ENCODE results near the gene ARV1. TPM values are rescaled to one million over a fixed set of nuclear protein-coding genes. Genes with fewer than 3 reads are reported as not detected.

The ARV1 gene
- total and polyA plus RNA-seq, 7 donors, result 15.5 to 32.1 (median 20.4) TPM

DNA sequence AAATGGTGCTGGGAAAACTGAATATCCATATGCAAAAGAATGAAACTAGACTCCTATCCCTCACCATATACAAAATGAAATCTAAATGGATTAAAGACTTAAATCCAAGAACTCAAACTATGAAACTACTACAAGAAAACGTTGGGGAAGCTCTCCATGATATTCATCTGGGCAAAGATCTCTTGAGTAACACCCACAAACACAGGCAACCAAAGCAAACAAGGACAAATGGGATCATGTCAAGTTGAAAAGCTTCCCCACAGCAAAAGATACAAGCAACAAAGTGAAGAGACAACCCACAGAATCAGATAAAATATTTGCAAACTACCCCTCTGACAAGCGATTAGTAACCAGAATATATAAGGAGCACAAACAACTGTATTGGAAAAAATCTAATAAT, 14.0 kb upstream of the ARV1 start:
- no peak for DNase-seq
- Histone ChIP-seq H3K27ac (no peak overlapping the region), H3K27me3 (no peaks in the 10 kb centered on the region), H3K4me3 (no peak overlapping the region), H3K9me3 (no peaks in the 10 kb centered on the region), H3K36me3 (no peaks in the 10 kb centered on the region), H3K4me1 (no peaks in the 10 kb centered on the region)
- WGBS, 2 donors, result 49 to 59% methylated on average over 2 of the region's 2 CpGs
- TF ChIP-seq POLR2A (IDR thresholded peaks at IDR 0.05) (no peak), EP300 (IDR thresholded peaks at IDR 0.05) (no peak), POLR2AphosphoS5 (IDR thresholded peaks at IDR 0.05) (no peak)
- TF ChIP-seq, protein P1, sequence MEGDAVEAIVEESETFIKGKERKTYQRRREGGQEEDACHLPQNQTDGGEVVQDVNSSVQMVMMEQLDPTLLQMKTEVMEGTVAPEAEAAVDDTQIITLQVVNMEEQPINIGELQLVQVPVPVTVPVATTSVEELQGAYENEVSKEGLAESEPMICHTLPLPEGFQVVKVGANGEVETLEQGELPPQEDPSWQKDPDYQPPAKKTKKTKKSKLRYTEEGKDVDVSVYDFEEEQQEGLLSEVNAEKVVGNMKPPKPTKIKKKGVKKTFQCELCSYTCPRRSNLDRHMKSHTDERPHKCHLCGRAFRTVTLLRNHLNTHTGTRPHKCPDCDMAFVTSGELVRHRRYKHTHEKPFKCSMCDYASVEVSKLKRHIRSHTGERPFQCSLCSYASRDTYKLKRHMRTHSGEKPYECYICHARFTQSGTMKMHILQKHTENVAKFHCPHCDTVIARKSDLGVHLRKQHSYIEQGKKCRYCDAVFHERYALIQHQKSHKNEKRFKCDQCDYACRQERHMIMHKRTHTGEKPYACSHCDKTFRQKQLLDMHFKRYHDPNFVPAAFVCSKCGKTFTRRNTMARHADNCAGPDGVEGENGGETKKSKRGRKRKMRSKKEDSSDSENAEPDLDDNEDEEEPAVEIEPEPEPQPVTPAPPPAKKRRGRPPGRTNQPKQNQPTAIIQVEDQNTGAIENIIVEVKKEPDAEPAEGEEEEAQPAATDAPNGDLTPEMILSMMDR (IDR thresholded peaks at IDR 0.05), result no peak
- intact Hi-C loops (cut with DNase I), result no loop called here

DNA sequence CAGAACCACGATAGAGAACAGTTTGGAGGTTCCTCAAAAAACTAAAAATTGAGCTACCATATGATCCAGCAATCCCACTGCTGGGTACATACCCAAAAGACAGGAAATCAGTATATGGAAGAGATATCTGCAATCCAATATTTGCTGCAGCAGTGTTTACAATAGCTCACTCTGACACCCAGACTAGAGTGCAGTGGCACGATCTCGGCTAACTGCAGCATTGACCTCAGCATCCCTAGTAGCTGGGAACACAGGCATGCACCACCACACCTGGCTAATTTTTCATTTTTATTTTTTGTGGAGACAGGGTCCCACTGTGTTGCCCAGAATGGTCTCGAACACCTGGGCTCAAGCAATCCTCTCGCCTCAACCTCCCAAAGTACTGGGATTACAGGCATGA, 13.4 kb upstream of the ARV1 start:
- WGBS, 2 donors, result 91 to 92% methylated on average over 5 of the region's 5 CpGs
- Histone ChIP-seq H3K36me3 (no peaks in the 10 kb centered on the region), H3K27ac (no peak overlapping the region)

DNA sequence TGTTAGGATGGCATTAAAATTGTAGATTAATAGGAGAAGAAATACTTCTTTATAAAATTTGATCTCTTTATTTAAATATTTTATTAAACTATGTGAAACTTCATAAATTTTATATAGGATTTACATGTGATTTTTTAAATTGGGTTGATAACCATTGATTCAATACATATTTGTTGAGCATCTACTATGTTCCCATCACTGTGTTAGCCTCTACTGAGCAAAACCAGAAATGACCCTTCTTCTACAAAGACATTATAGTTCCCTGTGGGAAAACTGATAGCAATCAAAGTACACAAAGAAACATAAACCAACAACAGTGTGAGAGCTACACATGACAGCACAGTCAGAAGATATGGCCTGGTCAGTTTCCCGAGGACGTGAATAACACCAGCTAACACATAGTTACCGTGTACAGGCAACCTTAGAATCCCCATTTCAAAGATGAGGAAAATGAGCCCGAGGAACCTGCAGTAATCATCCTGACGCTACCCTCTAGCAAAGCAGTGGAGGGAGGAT, 12.5 kb upstream of the ARV1 start:
- H3K27me3 ChIP-seq, result no peaks in the 10 kb centered on the region
- DNase-seq, result no peak
- 84 to 93% methylated on average over 5 of the region's 5 CpGs for WGBS, 2 donors
- H3K9me3 ChIP-seq, result no peaks in the 10 kb centered on the region
- no peak for TF ChIP-seq EP300 (IDR thresholded peaks at IDR 0.05)
- no peak for TF ChIP-seq POLR2A (IDR thresholded peaks at IDR 0.05)
- TF ChIP-seq, protein P1 (IDR thresholded peaks at IDR 0.05), result no peak
- TF ChIP-seq POLR2AphosphoS5 (IDR thresholded peaks at IDR 0.05), result no peak
- H3K4me1 ChIP-seq, result no peaks in the 10 kb centered on the region
- H3K4me3 ChIP-seq, result no peak overlapping the region
- intact Hi-C loops (cut with DNase I), result no loop called here
- no peak overlapping the region for H3K27ac ChIP-seq
- no peaks in the 10 kb centered on the region for H3K36me3 ChIP-seq

More for the DNA sequence above, 13.4 kb upstream of the ARV1 start:
- DNase-seq, result no peak
- Histone ChIP-seq H3K4me1 (no peaks in the 10 kb centered on the region), H3K4me3 (no peak overlapping the region), H3K9me3 (no peaks in the 10 kb centered on the region), H3K27me3 (no peaks in the 10 kb centered on the region)
- intact Hi-C loops (cut with DNase I), result no loop called here
- no peak for TF ChIP-seq POLR2AphosphoS5 (IDR thresholded peaks at IDR 0.05)
- no peak for TF ChIP-seq EP300 (IDR thresholded peaks at IDR 0.05)
- no peak for TF ChIP-seq POLR2A (IDR thresholded peaks at IDR 0.05)
- TF ChIP-seq, protein P1 (IDR thresholded peaks at IDR 0.05), result no peak

DNA sequence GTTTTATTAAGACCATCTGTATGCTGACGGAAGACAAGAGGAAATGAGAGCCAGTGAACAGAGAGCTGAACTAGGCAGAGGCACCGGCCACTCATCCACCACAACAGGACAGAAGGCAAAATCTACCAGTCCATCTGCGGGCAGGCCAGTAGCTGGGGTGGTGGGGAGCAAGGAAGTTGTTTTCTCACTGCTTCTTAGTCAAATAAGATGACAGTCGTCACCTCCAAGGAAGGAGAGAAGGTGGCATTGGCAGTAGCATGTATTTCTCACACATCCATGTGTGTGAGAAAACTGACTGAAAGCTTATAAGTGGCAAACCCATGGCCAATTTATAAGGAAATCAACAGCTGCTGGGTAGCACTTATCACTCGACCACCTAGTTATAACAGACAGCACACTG, 8.5 kb upstream of the ARV1 start:
- Histone ChIP-seq H3K9me3 (no peaks in the 10 kb centered on the region), H3K27me3 (no peaks in the 10 kb centered on the region), H3K4me1 (no peaks in the 10 kb centered on the region), H3K4me3 (no peak overlapping the region), H3K27ac (no peak overlapping the region), H3K36me3 (no peaks in the 10 kb centered on the region)
- TF ChIP-seq, protein P1 (IDR thresholded peaks at IDR 0.05), result no peak
- no peak for TF ChIP-seq POLR2A (IDR thresholded peaks at IDR 0.05)
- TF ChIP-seq POLR2AphosphoS5 (IDR thresholded peaks at IDR 0.05), result no peak
- no peak for TF ChIP-seq EP300 (IDR thresholded peaks at IDR 0.05)
- no peak for DNase-seq
- intact Hi-C loops (cut with DNase I), result loop anchor here (10.0 kb wide), 1 partner anchor 274 kb away; the partner anchor contains the start of gene GNPAT
- WGBS, 2 donors, result 87 to 89% methylated on average over 5 of the region's 5 CpGs

DNA sequence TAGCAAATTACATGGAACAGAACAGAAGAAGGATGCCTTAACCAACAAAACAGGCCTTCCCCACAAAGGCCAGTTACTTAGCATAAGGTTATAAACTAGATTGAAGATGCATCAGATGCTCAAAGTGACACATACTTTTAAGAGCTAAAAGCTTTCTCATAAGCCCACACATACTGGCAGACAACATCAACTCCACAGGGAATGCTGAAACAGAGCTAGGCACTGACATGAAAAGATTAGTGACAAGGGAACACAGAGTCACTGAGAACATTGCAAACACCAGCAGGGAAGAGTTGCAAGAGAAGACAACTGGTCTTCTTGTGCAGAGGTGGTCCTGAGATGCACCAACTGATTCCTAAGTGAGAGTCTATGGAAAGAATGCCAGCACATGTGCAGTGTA, 7.1 kb upstream of the ARV1 start:
- Histone ChIP-seq H3K27me3 (no peaks in the 10 kb centered on the region), H3K36me3 (peaks cover 0 to 8% (median 0%) of the 10 kb centered on the region in 4 donors), H3K4me3 (no peak overlapping the region), H3K9me3 (no peaks in the 10 kb centered on the region), H3K4me1 (peaks cover 0 to under 1% (median 0%) of the 10 kb centered on the region in 4 donors), H3K27ac (no peak overlapping the region)
- no peak for TF ChIP-seq POLR2AphosphoS5 (IDR thresholded peaks at IDR 0.05)
- TF ChIP-seq POLR2A (IDR thresholded peaks at IDR 0.05), result no peak
- TF ChIP-seq, protein P1 (IDR thresholded peaks at IDR 0.05), result no peak
- no peak for TF ChIP-seq EP300 (IDR thresholded peaks at IDR 0.05)
- intact Hi-C loops (cut with DNase I), result loop anchor here (10.0 kb wide), 1 partner anchor 273 kb away; the partner anchor contains the start of gene GNPAT
- DNase-seq, result no peak
